Measurements from ENCODE around the gene TLE1. TPM values are rescaled to one million over a fixed set of nuclear protein-coding genes. Genes with fewer than 3 reads are reported as not detected.

TLE1 gene
- 32.0 and 36.1 TPM in 2 replicates for total RNA-seq

DNA sequence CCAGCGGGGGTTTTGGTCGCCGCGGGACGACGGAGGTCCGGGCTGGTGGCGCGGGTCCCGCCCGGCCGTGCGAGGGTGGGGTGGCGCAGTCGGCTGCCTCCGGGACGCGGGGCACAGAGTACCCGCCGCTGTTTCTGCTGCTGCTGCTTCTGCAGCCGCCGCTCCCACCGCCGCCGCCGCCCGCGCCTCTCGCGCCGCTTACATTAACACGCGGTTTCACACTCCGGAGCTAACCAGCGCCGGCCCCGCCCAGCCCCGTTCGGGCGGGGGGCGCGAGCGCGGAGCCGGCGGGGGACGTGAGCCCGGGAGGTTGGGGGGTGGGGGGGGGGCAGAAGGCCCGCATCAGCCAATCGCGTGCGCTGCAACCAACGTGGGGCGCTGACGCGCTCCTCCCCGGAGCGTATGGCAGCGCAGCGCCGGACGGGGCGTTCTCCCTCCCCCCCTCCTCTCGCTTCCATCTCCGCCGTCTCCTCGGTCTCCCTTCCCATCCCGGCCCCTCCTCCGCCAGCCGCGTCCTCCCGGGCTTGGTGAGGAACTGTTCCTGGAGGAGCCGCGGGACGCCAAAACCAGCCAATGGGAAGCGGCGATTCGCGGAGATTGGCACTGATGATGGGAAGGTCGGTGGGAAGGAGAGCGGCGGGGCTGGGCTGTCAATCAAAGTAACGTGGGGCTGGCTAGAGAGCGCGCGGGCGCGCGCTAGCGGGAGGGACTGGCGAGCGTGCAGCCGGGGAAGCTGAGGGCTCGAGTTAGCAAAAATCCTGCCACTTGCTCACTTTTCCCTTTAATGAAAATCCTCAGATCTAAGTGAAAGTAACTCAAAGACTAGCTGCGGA lies at the start of gene TLE1:
TLE1 (minus strand) TSS at position 205 of the 833 bp plus-strand sequence. CDS start 1,307 bp downstream, outside the sequence.

Other genes with a start within 250 kb of the TLE1 start
- gene SPATA31D4, start 238.9 kb upstream of the TLE1 start, total RNA-seq: not detected in 2 replicates